ENCODE measurements around the gene SIRPA. TPM values are rescaled to one million over a fixed set of nuclear protein-coding genes. Genes with fewer than 3 reads are reported as not detected.

SIRPA gene
- total RNA-seq, 1 donor from 2014 or later = 6.8 TPM

DNA sequence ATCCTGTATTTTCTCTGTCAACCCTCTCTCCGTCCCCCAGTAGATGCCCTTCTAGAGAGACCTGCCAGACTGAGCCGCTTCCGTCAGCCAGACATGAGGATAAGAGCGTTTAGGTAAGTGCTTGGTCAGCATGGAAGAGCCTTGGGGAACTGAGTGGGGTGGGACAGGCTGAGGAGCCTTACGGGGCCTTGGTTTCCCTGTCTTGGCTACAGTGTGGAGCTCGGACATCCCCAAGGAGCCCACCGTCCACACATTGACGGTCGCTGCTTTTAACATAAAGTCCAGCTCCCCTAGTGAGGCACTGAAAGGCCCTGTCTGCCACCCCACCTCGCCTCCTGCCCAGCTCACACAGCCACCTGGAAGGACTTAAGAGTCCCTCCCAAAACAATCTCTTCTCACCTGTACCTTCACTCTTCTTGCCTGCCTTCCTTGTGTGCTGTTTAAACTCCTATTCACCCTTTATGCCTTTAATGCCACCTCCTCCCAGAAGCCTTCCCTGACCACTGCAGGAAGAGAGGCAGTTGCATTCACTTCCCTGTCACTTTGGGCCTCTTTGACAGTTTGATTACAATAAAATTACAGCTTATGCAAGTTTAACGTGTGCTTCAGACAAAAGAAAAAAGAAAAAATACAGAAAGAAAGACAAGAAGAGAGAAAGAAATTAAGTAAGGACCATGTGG is 56.4 kb downstream of the SIRPA start:
- Mint-ChIP-seq H3K4me1 (peaks cover 39% of the 10 kb centered on the region), H3K36me3 (no peaks in the 10 kb centered on the region), H3K27ac (no peak overlapping the region), H3K9me3 (no peaks in the 10 kb centered on the region), H3K4me3 (no peak overlapping the region), H3K27me3 (ENCODE audit: low read depth) (peaks cover 18% of the 10 kb centered on the region)
- TF ChIP-seq, protein P1, sequence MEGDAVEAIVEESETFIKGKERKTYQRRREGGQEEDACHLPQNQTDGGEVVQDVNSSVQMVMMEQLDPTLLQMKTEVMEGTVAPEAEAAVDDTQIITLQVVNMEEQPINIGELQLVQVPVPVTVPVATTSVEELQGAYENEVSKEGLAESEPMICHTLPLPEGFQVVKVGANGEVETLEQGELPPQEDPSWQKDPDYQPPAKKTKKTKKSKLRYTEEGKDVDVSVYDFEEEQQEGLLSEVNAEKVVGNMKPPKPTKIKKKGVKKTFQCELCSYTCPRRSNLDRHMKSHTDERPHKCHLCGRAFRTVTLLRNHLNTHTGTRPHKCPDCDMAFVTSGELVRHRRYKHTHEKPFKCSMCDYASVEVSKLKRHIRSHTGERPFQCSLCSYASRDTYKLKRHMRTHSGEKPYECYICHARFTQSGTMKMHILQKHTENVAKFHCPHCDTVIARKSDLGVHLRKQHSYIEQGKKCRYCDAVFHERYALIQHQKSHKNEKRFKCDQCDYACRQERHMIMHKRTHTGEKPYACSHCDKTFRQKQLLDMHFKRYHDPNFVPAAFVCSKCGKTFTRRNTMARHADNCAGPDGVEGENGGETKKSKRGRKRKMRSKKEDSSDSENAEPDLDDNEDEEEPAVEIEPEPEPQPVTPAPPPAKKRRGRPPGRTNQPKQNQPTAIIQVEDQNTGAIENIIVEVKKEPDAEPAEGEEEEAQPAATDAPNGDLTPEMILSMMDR (IDR thresholded peaks at IDR 0.05; ENCODE audit: unreplicated experiment) = no peak
- DNase-seq (ENCODE audit: low spot score in 2 of 2, unreplicated experiment in 2 of 2) = no peak

DNA sequence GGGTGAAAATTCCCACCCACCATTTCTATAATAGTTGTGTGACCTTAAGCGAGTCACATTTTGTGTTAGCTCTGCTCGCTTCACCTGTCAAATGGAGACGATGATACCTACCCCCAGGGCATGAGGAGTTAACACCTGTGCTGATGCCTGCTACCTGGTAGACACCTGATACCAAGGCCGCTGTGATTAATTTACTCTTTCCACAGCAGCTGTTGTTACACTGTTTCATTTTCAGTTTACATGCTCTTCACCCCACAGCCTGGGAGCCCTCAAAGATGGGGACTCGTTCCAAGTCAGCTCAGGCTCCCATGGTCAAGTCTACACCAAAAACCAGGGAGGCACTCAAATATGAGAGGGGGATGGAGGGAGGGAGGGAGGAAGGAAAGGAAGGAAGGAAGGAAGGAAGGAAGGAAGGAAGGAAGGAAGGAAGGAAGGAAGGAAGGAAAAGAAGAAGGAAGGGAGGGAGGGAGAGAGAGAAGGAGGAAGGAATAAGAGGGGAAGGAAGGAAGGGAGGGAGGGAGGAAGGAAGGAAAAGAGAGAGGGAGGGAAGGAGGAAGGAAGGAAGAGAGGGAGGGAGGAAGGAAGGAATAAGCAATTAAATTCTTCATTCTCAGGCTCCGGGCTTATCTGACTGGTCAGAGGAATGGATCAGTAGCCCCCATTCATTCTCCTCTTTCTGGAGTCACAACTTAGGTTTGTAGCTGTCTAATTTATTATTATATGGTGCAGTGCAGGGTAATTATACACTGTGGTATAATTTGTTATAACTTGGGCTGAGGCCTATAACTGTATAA is 57.7 kb downstream of the SIRPA start:
- TF ChIP-seq, protein P1 (IDR thresholded peaks at IDR 0.05; ENCODE audit: unreplicated experiment) = no peak
- H3K36me3 Mint-ChIP-seq = no peaks in the 10 kb centered on the region
- no peak overlapping the region for H3K27ac Mint-ChIP-seq
- H3K4me1 Mint-ChIP-seq = peaks cover 26% of the 10 kb centered on the region
- DNase-seq (ENCODE audit: low spot score in 2 of 2, unreplicated experiment in 2 of 2) = no peak
- H3K4me3 Mint-ChIP-seq = no peak overlapping the region
- H3K27me3 Mint-ChIP-seq (ENCODE audit: low read depth) = peaks cover 7% of the 10 kb centered on the region
- no peaks in the 10 kb centered on the region for H3K9me3 Mint-ChIP-seq

DNA sequence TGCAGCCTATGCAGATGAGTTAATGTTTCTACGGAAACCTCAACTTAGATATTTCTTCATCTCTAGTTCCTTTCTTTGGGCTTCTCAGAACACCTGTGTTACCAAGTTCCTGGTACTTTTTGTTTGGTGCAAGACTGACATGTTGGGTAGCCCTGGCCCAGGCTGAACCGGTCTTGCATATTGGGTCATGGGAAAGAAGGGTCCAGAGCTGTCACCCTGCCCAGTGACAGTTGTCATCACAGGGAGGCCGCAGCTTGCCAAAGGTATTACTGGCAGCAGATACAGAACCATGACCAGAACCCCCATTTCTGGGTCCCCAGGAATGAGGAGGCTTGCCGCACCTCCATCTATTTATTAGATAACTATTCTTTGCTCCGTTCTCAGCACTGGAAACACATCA is 58.4 kb downstream of the SIRPA start:
- TF ChIP-seq, protein P1 (IDR thresholded peaks at IDR 0.05; ENCODE audit: unreplicated experiment) = no peak
- no peak overlapping the region for H3K27ac Mint-ChIP-seq
- no peak for DNase-seq (ENCODE audit: low spot score in 2 of 2, unreplicated experiment in 2 of 2)
- H3K4me1 Mint-ChIP-seq = peaks cover 22% of the 10 kb centered on the region
- peaks cover 5% of the 10 kb centered on the region for H3K27me3 Mint-ChIP-seq (ENCODE audit: low read depth)
- no peaks in the 10 kb centered on the region for H3K9me3 Mint-ChIP-seq
- no peak overlapping the region for H3K4me3 Mint-ChIP-seq
- no peaks in the 10 kb centered on the region for H3K36me3 Mint-ChIP-seq

DNA sequence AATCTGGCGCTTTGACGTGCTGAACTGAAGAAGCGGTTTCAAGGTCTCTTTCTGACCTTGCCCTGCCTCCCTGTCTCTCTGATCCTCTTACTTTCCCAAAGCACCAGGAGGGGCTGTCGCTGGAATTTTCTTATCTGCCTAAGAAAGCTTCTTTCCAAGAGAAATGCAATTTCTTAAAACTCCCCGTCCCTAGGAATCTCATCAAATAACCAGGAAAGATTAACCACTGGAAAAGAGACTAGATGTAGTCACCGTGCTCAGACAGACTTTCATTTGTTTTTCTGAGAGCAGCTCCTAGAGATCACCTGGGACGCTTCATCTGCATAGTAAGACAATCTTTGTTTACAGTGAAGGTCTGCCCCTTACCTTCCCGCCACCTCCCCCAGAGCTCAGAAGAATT is 60.0 kb downstream of the SIRPA start:
- no peak for DNase-seq (ENCODE audit: low spot score in 2 of 2, unreplicated experiment in 2 of 2)

DNA sequence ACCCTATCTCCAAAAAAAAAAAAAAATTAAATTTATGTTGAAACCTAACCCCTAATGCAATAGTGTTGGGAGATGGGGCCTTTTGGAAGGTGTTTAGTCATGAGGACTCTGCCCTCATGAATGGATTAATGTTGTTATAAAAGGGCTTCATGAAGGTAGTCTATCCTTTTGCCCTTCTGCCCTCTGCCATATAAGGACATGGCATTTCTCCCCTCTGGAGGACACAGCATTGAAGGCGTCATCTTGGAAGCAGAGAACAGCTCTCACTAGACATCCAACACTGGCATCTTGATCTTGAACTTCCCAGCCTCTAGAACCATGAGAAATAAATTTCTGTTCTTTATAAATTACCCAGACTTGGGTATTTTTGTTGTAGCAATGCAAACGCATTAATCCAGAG is 63.2 kb downstream of the SIRPA start:
- no peaks in the 10 kb centered on the region for H3K36me3 Mint-ChIP-seq
- no peak for DNase-seq (ENCODE audit: low spot score in 2 of 2, unreplicated experiment in 2 of 2)
- H3K4me3 Mint-ChIP-seq = no peak overlapping the region
- peaks cover 5% of the 10 kb centered on the region for H3K4me1 Mint-ChIP-seq
- TF ChIP-seq, protein P1 (IDR thresholded peaks at IDR 0.05; ENCODE audit: unreplicated experiment) = no peak
- H3K27ac Mint-ChIP-seq = no peak overlapping the region
- peaks cover 4% of the 10 kb centered on the region for H3K9me3 Mint-ChIP-seq
- peaks cover 29% of the 10 kb centered on the region for H3K27me3 Mint-ChIP-seq (ENCODE audit: low read depth)

More for the DNA sequence above, 60.0 kb downstream of the SIRPA start:
- Mint-ChIP-seq H3K36me3 (no peaks in the 10 kb centered on the region), H3K4me1 (peaks cover 8% of the 10 kb centered on the region), H3K4me3 (no peak overlapping the region), H3K27me3 (ENCODE audit: low read depth) (peaks cover 9% of the 10 kb centered on the region), H3K9me3 (peaks cover 4% of the 10 kb centered on the region), H3K27ac (peak overlapping the region; percentile 68)
- TF ChIP-seq, protein P1 (IDR thresholded peaks at IDR 0.05; ENCODE audit: unreplicated experiment) = no peak
